ENCODE data around the gene CAMTA1.

Gene CAMTA1

DNA sequence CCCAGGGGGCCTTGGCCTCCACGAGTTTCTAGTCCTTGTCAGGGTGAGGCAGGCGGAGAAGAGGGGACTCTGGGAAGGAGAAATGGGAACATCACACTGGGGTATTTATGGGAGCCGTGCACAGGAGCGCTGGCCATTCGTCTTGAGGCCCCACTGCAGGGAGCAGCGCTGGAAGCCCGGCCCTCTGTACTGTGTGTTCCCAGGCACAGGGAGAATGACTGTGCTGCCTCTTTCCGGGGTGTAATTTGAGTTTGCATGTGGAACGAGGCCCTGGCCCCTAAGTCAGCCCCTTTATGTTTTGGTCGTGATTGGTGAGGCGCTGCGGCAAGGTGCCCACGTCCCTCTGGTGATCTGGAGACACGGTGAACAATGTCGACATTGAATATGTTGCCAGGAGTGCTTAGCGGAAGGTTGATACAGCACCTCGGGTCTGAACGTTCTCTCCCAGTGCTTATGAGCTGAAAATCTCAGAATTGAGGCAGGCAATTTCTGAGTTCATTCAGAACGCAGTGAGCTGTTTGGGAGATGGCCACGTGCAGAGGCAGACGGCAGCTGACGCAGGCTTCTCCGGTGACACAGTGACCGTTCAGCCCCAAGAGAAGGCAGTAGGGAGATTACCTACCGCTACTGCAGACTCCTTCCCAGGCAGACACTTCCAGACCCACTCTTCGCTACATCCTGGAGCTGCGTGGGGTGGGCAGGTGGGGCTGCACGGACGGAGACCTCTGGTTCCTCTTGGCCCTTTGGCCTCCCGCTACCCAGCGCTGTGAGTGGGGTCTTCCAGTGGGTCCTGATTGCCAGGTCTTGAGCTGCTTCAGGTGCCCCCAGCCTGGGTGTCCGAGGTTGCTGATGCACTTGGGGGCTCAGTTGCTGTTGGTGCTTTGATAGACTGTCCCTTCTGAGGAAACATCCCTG, 265.8 kb downstream of the CAMTA1 start:
- in situ Hi-C loops (cut with MboI; ENCODE audit: low sequenced_read_pairs), result loop anchor here (25.0 kb wide), 1 partner anchor 339 kb away; the partner anchor contains the start of gene DNAJC11

DNA sequence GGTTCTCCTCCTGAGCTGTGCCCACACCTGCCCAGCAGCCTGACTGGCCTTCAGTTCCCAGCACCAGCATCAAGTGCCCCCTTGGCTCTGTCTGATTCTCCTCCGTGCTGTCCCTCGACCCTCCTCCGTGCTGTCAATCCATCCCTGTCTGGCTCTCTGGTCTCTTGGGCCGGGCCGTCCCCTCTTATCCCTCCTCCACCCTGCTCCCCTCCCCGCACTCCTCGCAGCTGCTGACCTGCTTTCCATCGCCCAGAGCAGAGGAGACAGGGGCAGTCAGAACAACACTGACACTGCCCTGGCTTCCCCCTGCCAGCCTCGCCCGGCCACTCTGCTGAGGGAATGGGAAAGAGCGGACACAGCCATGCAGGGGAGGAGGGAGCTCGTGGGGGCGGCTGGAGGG, 267.4 kb downstream of the CAMTA1 start:
- in situ Hi-C loops (cut with MboI; ENCODE audit: low sequenced_read_pairs), result loop anchor here (25.0 kb wide), 1 partner anchor 340 kb away; the partner anchor contains the start of gene DNAJC11

DNA sequence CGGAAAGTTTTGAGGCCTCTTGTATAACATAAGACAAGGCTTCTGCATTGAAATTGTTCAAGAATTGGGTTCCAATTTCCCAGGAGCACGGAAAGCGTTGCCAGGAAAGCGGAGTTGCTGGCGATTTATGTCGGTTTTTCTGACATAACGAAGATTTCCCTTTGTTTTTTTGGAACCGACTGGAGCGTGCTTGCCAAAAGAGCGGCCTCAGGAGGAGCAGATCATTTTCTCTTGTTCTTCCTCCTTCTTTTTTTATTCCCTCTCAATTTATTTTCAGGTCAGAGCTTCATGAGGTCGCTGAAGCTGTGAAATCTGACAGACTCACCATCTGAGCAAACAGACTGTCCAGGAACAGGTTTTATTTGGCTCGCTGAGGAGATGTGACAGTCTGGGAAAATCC, 275.5 kb downstream of the CAMTA1 start:
- in situ Hi-C loops (cut with MboI; ENCODE audit: low sequenced_read_pairs), result loop anchor here (25.0 kb wide), 1 partner anchor 348 kb away; the partner anchor contains the start of gene DNAJC11

DNA sequence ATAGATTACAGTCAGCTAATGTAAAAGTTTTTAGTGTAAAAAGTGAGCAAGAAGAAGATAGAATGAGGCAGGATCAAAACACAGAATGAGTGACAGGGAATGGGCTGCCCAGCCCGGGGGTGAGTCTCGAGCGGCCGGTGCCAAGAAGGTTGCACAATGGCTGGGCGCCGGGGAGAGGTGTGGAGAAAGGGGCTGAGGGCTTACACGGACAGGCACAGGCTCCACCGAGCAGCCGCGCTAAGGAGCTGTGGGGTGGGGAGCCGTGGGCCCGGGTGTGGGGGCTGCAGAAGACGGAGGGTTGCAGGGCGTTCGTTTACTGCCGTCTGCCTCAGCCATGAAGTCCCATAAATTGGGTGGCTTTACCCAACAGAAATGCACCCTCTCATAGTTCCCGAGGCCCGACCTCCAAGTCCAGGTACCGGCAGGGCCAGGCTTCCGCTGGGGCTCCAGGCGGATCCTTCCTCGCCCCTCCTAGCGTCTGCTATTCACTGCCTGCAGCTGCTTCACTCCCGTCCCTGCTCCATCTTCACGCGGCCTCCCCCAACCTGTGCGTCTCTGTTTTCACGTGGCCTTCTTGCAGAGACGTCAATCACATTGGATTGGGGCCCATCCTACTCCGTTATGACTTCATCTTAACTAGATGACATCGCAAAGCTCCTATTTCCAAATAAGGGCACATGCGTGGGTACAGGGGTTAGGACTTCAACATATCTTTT, 277.2 kb downstream of the CAMTA1 start:
- in situ Hi-C loops (cut with MboI; ENCODE audit: low sequenced_read_pairs), result loop anchor here (25.0 kb wide), 1 partner anchor 350 kb away; the partner anchor contains the start of gene DNAJC11

DNA sequence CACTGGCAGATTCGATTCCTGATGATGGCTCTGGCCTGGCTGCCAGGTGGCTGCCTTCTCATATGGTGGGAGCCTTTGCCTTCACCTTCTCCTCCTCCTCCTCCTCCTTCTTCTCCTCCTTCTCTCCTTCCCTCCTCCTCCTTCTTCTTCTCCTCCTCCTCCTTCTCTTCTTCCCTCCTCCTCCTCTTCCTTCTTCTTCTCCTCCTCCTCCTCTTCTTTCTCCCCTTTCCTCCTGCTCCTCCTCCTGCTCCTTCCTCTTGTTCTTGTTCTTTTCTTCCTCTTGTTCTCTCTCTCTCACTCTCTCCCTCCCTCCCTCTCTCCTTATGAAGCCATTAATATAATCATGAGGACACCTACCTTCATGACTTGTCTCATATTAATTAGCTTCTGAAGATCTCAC, 278.7 kb downstream of the CAMTA1 start:
- in situ Hi-C loops (cut with MboI; ENCODE audit: low sequenced_read_pairs), result loop anchor here (25.0 kb wide), 1 partner anchor 352 kb away; the partner anchor contains the start of gene DNAJC11

DNA sequence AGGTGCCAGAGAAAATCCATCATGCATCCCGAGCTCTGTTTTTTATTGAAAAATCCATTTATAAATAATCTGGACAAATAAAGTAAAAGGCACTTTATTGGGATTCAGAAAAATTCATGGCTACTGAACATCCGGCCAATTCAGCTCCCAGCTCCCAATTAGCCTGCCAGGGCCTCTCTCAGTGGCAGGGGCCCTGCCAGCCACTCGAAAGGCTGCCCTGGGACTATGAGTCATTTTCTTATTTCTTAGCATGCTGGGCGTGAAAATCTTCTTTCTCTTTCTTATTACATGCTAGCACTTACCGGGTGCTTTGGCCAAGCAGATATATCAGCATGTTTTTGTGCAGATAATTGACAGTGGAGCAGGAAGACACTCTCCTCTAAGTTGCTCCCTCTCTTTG, 283.3 kb downstream of the CAMTA1 start:
- in situ Hi-C loops (cut with MboI; ENCODE audit: low sequenced_read_pairs), result loop anchor here (25.0 kb wide), 1 partner anchor 356 kb away; the partner anchor contains the start of gene DNAJC11

DNA sequence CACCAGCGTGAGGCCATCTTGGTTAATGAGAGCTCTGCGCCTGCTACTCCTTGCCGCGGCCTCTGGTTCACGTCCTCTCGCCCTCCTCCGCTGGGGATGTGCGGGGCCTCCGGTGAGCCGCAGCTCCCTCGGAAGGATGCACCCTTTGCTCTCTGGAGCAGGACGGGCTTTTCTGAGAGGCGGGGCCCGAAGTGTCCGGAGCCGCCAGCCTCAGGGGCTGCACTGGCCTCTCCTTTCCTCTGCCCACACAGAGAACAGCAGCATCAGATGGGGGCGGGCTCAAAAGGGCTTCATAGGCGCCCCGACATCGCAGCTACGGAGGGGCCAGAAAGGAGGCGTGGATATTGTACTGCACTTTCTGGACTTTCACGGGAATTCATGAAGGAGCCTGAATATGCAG, 284.7 kb downstream of the CAMTA1 start:
- in situ Hi-C loops (cut with MboI; ENCODE audit: low sequenced_read_pairs), result loop anchor here (25.0 kb wide), 1 partner anchor 358 kb away; the partner anchor contains the start of gene DNAJC11

DNA sequence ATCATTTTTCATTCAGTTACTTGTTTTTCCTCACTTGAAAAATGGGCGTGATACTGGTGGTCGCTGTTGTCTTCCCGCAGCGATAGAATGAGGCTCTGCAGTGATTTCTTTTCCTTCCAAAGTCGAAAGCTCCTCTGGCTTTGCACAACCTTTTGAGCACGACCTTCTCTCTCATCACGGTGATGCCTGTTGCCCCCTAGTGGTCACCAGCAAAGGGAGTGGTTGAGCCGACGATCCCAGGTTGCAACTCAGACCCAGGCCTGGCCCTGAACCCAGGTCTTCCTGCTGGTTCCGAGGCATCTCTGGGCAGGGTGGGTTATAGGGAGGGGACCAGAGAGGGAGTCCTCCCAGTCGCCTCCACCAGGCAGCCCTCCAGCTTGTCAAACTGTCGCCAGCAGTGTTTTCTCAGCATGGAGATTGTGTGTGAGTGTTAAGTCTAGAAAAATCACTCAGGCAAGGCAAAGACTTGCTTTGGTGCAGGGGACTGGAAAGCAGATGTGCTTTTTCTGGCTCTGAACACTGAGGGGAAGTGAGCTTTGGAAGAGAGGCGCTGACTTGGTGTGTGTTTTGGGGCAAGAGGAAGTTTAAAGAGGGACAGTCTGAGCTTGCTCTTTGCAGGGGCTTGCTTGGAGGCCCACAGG, 285.3 kb downstream of the CAMTA1 start:
- in situ Hi-C loops (cut with MboI; ENCODE audit: low sequenced_read_pairs), result loop anchor here (25.0 kb wide), 1 partner anchor 358 kb away; the partner anchor contains the start of gene DNAJC11

DNA sequence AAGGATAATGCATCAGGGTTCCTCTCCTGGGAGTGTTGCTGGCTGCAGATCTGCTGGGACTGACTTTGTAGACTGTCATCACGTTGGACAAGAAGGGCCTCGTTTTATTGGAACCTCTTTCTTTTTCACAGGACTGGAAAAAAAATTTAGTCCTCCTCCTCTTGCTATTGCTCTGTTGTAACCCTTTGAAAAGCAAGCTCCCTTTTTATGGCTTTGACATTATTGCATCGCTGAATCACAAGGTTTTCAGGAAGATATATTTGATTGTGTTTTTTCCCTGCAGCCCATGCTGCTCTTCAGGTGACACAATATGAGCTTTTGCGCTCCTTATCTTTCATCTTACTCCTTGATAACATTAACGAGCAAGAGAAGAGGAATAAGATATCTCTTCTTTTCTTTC, 290.9 kb downstream of the CAMTA1 start:
- in situ Hi-C loops (cut with MboI; ENCODE audit: low sequenced_read_pairs), result no loop called here

DNA sequence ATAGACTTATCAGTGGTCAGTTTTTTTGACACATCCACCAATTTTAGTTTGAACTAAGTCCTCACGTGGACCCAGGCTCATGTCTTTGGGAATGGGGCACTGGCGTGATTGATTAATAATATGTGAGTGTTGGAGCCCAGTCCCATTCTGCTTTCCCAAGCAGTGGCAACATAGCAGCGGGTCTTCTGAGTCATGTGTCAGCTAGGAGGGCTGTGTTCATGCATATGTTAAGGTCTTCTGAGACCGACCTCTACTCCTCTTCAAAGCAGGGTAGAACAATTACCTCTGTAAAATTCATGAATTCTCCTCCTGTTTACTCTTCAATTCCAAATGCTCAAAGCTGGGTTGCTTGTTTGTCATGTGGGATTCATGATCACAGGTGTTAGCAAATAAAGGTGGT, 291.3 kb downstream of the CAMTA1 start:
- in situ Hi-C loops (cut with MboI; ENCODE audit: low sequenced_read_pairs), result no loop called here

DNA sequence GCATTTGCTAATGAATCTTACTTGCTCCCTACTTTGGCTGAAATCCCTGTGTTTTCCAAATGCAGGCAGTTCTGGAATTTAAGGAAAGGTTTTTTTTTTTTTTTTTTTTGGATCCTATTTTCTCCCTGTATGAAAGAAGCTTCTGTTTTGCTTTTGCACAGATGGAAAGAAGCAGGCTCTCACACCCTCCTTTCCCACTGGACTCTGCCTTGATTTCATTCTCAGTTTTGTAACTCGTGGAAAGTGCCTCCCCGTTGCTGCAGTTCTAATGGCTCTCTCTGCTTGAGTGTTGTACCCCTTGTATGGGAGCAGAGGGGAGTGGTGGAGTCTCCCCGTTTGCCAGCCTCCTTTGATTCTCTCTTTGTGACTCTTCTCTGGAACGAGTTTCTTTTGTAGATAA, 291.9 kb downstream of the CAMTA1 start:
- in situ Hi-C loops (cut with MboI; ENCODE audit: low sequenced_read_pairs), result no loop called here

DNA sequence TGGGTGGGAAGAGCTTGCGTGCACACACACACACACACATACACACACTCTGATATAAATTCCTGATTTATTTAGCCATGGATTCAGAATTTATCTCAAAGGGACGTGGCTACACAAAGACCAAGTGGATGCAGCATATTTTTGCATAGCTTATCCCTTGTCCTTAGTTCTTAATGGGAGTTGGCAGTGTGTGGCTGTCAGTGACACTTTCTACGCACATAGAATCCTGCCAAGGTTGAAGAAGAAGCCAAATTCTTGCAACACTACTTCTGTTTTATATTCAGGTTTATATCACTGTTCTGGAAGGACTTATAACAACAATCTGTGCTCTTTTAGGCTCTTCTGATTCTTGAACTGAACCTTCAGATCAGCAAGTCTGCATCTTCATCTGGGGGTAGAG, 292.7 kb downstream of the CAMTA1 start:
- in situ Hi-C loops (cut with MboI; ENCODE audit: low sequenced_read_pairs), result no loop called here

DNA sequence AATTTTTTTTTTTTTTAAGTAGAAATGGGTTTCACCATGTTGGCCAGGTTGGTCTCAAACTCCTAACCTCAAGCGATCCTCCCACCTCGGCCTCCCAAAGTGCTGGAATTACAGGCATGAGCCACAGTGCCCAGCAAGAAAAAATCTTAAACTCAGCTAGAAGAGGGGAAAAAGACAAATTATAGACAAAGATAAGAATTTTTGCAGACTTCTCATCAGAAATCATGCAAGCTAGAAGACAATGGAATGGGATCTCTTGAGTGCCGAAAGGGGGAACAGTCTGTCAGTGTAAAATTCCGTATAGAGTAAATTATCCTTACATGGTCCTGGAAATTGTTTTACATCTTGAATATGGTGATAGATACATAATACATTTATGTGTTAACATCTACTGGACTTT, 294.4 kb downstream of the CAMTA1 start:
- in situ Hi-C loops (cut with MboI; ENCODE audit: low sequenced_read_pairs), result no loop called here

DNA sequence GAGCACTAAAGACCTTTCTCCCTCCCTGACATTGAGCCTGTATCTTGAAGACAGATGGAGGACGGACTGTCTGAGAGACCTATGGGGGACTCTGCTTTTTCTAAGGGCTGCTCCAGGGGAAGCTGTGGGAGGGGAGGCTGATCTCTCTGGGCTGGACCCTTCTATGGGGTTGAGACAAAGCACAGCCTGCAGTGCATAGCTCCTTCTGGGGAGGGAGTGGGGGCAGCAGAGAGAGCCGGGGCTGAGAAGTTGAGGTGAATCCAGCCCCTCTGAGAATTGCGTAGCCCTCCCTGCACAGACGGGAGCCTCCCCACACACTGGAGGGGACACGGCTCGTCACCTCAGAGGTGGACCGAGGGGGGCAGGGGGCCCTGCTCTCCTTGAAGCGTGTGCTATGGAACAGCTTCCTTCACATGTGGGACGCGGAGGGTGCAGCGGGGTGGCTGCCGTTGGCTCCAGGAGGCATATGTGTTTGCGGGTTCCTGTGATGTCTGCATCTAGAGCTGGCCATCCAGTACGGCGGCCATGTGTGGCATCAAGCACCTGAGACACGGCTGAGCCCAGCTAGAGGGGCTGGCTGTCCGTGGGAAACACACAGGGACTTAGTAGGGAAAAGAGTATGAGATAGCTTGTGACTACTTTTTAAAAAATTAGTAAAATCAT, 299.1 kb downstream of the CAMTA1 start:
- in situ Hi-C loops (cut with MboI; ENCODE audit: low sequenced_read_pairs), result no loop called here

DNA sequence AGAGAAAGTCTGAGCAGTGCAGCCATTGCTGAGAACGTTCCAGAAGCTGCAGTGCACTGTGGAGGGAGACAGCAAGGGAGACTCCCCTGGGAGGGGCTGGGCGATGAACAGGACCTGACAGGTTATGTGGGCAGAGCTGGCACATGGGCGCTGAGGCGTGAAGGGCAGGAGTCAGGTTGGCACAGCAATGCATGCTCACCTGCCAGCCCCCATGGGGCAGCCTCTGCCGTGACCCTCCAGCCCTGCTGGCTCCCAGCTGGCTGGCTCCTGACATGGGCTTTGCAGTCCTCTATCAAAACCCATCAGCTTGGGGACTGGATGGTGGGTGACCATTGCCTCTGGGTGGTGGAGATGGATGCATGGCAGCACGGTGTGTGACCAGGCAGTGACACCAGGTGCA, 300.3 kb downstream of the CAMTA1 start:
- in situ Hi-C loops (cut with MboI; ENCODE audit: low sequenced_read_pairs), result no loop called here

DNA sequence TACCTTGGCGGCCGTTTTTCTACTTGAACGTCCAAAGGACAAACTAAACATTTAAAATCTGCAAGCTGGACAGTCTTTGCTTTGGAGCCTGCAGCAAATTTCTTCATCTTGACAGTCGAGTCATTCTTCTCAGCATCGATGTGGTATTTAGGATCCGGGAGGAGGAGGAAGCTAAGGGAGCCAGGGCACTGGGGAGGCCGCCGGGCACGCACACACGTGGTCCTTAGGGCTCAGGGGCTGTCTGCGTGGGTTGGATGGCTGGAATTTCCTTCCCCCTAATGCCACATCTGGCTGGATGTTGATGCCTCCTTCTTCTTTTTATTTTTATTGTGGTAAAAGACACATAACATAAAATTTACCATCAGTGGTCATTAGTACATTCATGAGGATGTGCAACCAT, 300.9 kb downstream of the CAMTA1 start:
- in situ Hi-C loops (cut with MboI; ENCODE audit: low sequenced_read_pairs), result no loop called here

DNA sequence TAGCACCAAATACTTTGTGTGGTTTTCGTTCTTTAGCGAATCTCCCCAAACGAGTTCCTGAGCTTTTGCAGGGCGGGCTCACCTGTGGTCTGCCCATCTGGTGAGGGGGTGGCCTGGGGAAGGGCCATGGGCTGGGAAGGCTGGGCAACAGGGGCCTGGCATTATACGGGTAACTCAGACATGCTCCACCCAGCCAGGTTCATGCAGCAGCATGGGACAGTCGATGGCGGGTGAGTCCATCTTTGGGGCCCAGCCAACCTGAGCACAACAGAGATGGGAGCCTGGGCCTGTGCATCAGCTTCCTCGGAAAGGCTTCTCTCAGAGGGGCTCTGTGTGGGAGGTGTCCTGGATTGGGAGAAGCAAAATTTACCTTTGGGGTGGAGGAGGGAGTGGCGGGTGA, 302.6 kb downstream of the CAMTA1 start:
- in situ Hi-C loops (cut with MboI; ENCODE audit: low sequenced_read_pairs), result no loop called here

DNA sequence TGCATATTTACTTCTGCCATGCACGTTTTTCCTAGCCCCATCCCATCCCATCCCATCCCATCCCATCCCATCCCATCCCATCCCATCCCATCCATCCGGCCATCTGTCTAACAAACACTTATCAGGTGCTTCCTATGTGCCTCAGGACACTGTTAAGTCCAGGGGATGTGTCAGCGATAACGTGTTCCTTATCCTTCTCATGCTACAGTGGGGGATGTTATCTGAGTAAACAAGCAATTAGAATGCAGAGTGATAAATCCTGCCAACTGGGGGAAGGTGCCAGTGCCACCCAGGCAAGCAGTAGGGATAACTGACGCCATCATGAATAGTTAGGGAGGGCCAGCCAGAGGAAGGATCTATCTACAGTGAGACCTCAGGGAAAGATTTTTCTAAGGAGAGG, 304.2 kb downstream of the CAMTA1 start:
- in situ Hi-C loops (cut with MboI; ENCODE audit: low sequenced_read_pairs), result no loop called here

DNA sequence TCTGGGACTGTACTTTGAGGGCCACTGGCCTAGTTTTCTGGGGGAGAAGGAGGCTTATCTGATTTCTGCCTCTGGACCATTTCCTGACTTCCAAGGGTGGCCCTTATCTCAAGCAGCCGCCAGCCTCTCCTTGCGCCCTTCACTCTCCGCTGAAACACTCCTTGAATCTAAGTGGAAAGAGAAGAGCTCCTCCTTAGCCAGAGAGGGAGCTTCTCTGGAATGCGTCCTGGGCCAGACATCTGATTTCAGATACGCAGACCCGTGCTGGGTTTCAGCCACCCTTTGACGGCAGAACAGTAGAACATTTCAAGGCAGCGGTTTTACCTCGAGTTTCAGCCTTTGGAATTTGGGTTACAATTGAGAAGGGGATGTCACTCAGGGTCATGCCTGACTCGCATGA, 308.0 kb downstream of the CAMTA1 start:
- in situ Hi-C loops (cut with MboI; ENCODE audit: low sequenced_read_pairs), result no loop called here

DNA sequence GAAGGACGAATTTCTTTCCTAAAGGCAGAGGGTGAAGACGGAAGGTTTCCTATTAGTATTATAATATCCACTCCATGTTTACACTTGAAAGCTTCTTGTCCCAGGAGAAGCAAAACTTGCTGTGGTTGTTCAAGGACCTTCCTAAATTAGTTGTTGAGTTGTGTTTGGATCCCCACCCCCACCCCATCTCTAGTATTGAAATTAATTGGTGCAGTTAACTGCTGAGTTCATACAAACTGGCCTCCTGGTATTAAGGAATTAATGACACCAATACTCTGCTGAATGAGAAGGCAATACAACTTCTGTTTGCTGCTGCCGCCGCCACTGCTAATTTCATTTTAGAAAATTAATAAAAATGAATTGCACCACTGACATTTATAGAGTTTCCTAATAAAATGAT, 308.8 kb downstream of the CAMTA1 start:
- in situ Hi-C loops (cut with MboI; ENCODE audit: low sequenced_read_pairs), result no loop called here

DNA sequence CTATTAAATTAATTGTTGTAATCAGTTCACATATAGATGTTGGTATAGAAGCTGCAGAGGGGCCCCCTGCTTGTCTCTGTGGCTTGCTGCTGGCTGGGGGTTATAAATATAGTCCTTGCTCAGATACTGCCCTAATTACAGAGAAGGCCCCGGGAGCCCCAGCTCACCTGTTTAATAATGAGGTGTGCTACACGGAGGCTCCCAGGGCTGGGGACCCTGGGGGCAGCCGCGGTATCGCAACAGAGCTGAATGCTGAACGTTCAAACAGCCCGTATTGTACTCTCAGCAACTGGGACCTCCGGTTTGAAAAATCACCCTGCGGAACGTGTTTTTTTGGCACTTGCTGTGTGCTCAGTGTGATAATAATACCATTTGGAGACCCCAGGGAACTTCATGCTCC, 309.3 kb downstream of the CAMTA1 start:
- in situ Hi-C loops (cut with MboI; ENCODE audit: low sequenced_read_pairs), result no loop called here
